ENCODE results near the gene FAM186B.

FAM186B gene

GRCh38 chr12:49636979-49637755, 31.7 kb upstream of the FAM186B start:
- Histone ChIP-seq H3K79me2 (ENCODE audit: low read length) (no peaks in the 10 kb centered on the region), H3K36me3 (replicated peaks; ENCODE audit: low read depth, low read length) (peaks cover 23% of the 10 kb centered on the region), H2AFZ (ENCODE audit: low read depth, low read length) (no peak overlapping the region), H3K9ac (ENCODE audit: low read length) (no peak overlapping the region), H3K4me1 (ENCODE audit: low read length) (peaks cover 18% of the 10 kb centered on the region), H3K4me3 (ENCODE audit: low read length) (no peak overlapping the region), H3K4me2 (ENCODE audit: low read length) (no peak overlapping the region), H4K20me1 (ENCODE audit: insufficient read depth, low read length) (no peaks in the 10 kb centered on the region; the same call in 1 of the 2 replicates), H3K27me3 (ENCODE audit: low read depth, low read length) (no peaks in the 10 kb centered on the region), H3K9me3 (ENCODE audit: insufficient read depth, low read length) (no peaks in the 10 kb centered on the region), H3K27ac (ENCODE audit: low read length) (no peak overlapping the region)
- TF ChIP-seq CTCF (IDR thresholded peaks at IDR 0.05; ENCODE audit: low read depth, low read length) (peak; percentile 72), EZH2phosphoT487 (IDR thresholded peaks at IDR 0.05; ENCODE audit: low read depth) (no peak)

- Histone ChIP-seq H3K4me2 (ENCODE audit: low read length) (no peak overlapping the region), H3K36me3 (replicated peaks; ENCODE audit: low read depth, low read length) (peaks cover 18% of the 10 kb centered on the region), H3K9ac (ENCODE audit: low read length) (no peak overlapping the region), H3K27ac (ENCODE audit: low read length) (no peak overlapping the region), H3K4me1 (ENCODE audit: low read length) (peaks cover 18% of the 10 kb centered on the region), H3K79me2 (ENCODE audit: low read length) (no peaks in the 10 kb centered on the region), H3K4me3 (ENCODE audit: low read length) (no peak overlapping the region), H2AFZ (ENCODE audit: low read depth, low read length) (no peak overlapping the region), H3K27me3 (ENCODE audit: low read depth, low read length) (no peaks in the 10 kb centered on the region), H3K9me3 (ENCODE audit: insufficient read depth, low read length) (no peaks in the 10 kb centered on the region), H4K20me1 (ENCODE audit: insufficient read depth, low read length) (no peaks in the 10 kb centered on the region; the same call in 1 of the 2 replicates)
- TF ChIP-seq EZH2phosphoT487 (IDR thresholded peaks at IDR 0.05; ENCODE audit: low read depth) (no peak), CTCF (IDR thresholded peaks at IDR 0.05; ENCODE audit: low read depth, low read length) (no peak)
Observed at GRCh38 chr12:49636574-49636973, 31.1 kb upstream of the FAM186B start.

- Histone ChIP-seq H3K4me2 (ENCODE audit: low read length) (no peak overlapping the region), H3K27me3 (ENCODE audit: low read depth, low read length) (no peaks in the 10 kb centered on the region), H3K9me3 (ENCODE audit: insufficient read depth, low read length) (no peaks in the 10 kb centered on the region), H4K20me1 (ENCODE audit: insufficient read depth, low read length) (no peaks in the 10 kb centered on the region), H3K79me2 (ENCODE audit: low read length) (no peaks in the 10 kb centered on the region), H3K27ac (ENCODE audit: low read length) (no peak overlapping the region), H3K36me3 (replicated peaks; ENCODE audit: low read depth, low read length) (peaks cover 11% of the 10 kb centered on the region), H2AFZ (ENCODE audit: low read depth, low read length) (no peak overlapping the region), H3K9ac (ENCODE audit: low read length) (no peak overlapping the region), H3K4me1 (ENCODE audit: low read length) (peaks cover 18% of the 10 kb centered on the region), H3K4me3 (ENCODE audit: low read length) (no peak overlapping the region)
- TF ChIP-seq EZH2phosphoT487 (IDR thresholded peaks at IDR 0.05; ENCODE audit: low read depth) (no peak), CTCF (IDR thresholded peaks at IDR 0.05; ENCODE audit: low read depth, low read length) (no peak)
Observed at GRCh38 chr12:49635656-49636055, 30.2 kb upstream of the FAM186B start.

- Histone ChIP-seq H3K27ac (ENCODE audit: low read length) (no peak overlapping the region), H3K27me3 (ENCODE audit: low read depth, low read length) (no peaks in the 10 kb centered on the region), H3K79me2 (ENCODE audit: low read length) (no peaks in the 10 kb centered on the region), H4K20me1 (ENCODE audit: insufficient read depth, low read length) (no peaks in the 10 kb centered on the region), H3K4me1 (ENCODE audit: low read length) (peaks cover 15% of the 10 kb centered on the region), H3K4me2 (ENCODE audit: low read length) (no peak overlapping the region), H2AFZ (ENCODE audit: low read depth, low read length) (no peak overlapping the region), H3K36me3 (replicated peaks; ENCODE audit: low read depth, low read length) (peaks cover 8% of the 10 kb centered on the region), H3K4me3 (ENCODE audit: low read length) (no peak overlapping the region), H3K9ac (ENCODE audit: low read length) (no peak overlapping the region), H3K9me3 (ENCODE audit: insufficient read depth, low read length) (no peaks in the 10 kb centered on the region)
- TF ChIP-seq CTCF (IDR thresholded peaks at IDR 0.05; ENCODE audit: low read depth, low read length) = no peak
- TF ChIP-seq EZH2phosphoT487 (IDR thresholded peaks at IDR 0.05; ENCODE audit: low read depth) = no peak
Observed at GRCh38 chr12:49635036-49635435, 29.6 kb upstream of the FAM186B start.
